WTC11 (cell line): ENCODE results near the gene ADAMTS10. TPM values are rescaled to one million over a fixed set of nuclear protein-coding genes. Genes with fewer than 3 reads are reported as not detected.

Experiments
- ATAC-seq: fragments of 200-7000 bp; cut with Tn5 transposase; 2 replicates; pipeline ENCODE4 v1.10.0; 2021; ENCODE audit warnings: mild to moderate bottlenecking, moderate library complexity
- CTCF ChIA-PET: fragments of 300-600 bp; sonication (Branson Sonifier 250); formaldehyde crosslinking; loops from one replicate; lab custom pipeline; 2021; ENCODE audit warnings: antibody characterized with exemption; lab: Charles Lee
- POLR2A ChIA-PET: fragments of 350-600 bp; sonication (Branson Sonifier 250); formaldehyde crosslinking; loops from one replicate; lab custom pipeline; 2021; ENCODE audit warnings: antibody characterized with exemption; lab: Charles Lee
- DNase-seq: peaks from one replicate; pipeline ENCODE4 v3.0.0; 2021; ENCODE audit warnings: low spot score
- H3K27ac Mint-ChIP-seq: 2 replicates; pipeline ENCODE4 v1.8.0; 2021; ENCODE audit warnings: mixed read lengths
- H3K27me3 Mint-ChIP-seq: 2 replicates; pipeline ENCODE4 v1.8.0; 2021; ENCODE audit warnings: low read depth, mild to moderate bottlenecking, moderate library complexity, mixed read lengths
- H3K36me3 Mint-ChIP-seq: 2 replicates; pipeline ENCODE4 v1.8.0; 2021; ENCODE audit warnings: mixed read lengths
- H3K4me1 Mint-ChIP-seq: 2 replicates; pipeline ENCODE4 v1.8.0; 2022; ENCODE audit warnings: mixed read lengths
- H3K4me3 Mint-ChIP-seq: 2 replicates; pipeline ENCODE4 v1.8.0; 2021; ENCODE audit warnings: mild to moderate bottlenecking, moderate library complexity, mixed read lengths
- H3K9me3 Mint-ChIP-seq: 2 replicates; pipeline ENCODE4 v1.8.0; 2021; ENCODE audit warnings: mixed read lengths
- CBFB ChIP-seq: sonication (generic); formaldehyde crosslinking; IDR thresholded peaks from 2 replicates; pipeline ENCODE4 v1.8.1; 2022; ENCODE audit warnings: mild to moderate bottlenecking, low read depth, missing genetic modification reagents
- FOXJ3 ChIP-seq: sonication (generic); formaldehyde crosslinking; IDR thresholded peaks from 2 replicates; pipeline ENCODE4 v1.9.0; 2021; ENCODE audit warnings: missing genetic modification reagents, mild to moderate bottlenecking, borderline replicate concordance
- FOXP1 ChIP-seq: sonication (generic); formaldehyde crosslinking; IDR thresholded peaks from 2 replicates; pipeline ENCODE4 v1.8.0; 2022; ENCODE audit warnings: missing genetic modification reagents, mild to moderate bottlenecking, moderate library complexity, borderline replicate concordance
- HMGA2 ChIP-seq: fragments of 250-450 bp; sonication (Bioruptor Pico); IDR thresholded peaks from 2 replicates; pipeline ENCODE4 v1.4.0; 2021; ENCODE audit warnings: mild to moderate bottlenecking, moderate library complexity
- JAZF1 ChIP-seq: fragments of 250-450 bp; sonication (Bioruptor Pico); IDR thresholded peaks from 2 replicates; pipeline ENCODE4 v1.9.0; 2021; ENCODE audit warnings: moderate library complexity, mild to moderate bottlenecking, inconsistent platforms
- KAT7 ChIP-seq: sonication (generic); formaldehyde crosslinking; IDR thresholded peaks from 2 replicates; pipeline ENCODE4 v1.8.1; 2023; ENCODE audit warnings: missing genetic modification reagents, mild to moderate bottlenecking, borderline replicate concordance
- PRRX2 ChIP-seq: fragments of 250-450 bp; sonication (Bioruptor Pico); IDR thresholded peaks from 2 replicates; pipeline ENCODE4 v1.8.0; 2021; ENCODE audit warnings: mild to moderate bottlenecking
- ZNF121 ChIP-seq: sonication (generic); formaldehyde crosslinking; IDR thresholded peaks from 2 replicates; pipeline ENCODE4 v1.8.0; 2023; ENCODE audit warnings: missing genetic modification reagents
- ZNF138 ChIP-seq: sonication (generic); formaldehyde crosslinking; conservative IDR thresholded peaks from 2 replicates; pipeline ENCODE4 v1.8.1; 2022; ENCODE audit warnings: mild to moderate bottlenecking, moderate library complexity, missing genetic modification reagents
- total RNA-seq: library from RNA; stranded (reverse); gene quantifications from 3 replicates; pipeline ENCODE4 v1.2.3, GENCODE V29; 2021
- TF ChIP-seq, protein P1 (sequence below): sonication (generic); formaldehyde crosslinking; IDR thresholded peaks from 2 replicates; pipeline ENCODE4 v1.8.0; 2022; ENCODE audit warnings: mild to moderate bottlenecking, missing genetic modification reagents
- TF ChIP-seq, protein P2 (sequence below): sonication (generic); formaldehyde crosslinking; conservative IDR thresholded peaks from 2 replicates; pipeline ENCODE4 v1.8.1; 2023; ENCODE audit warnings: mild to moderate bottlenecking, low read depth, missing genetic modification reagents, moderate library complexity
- TF ChIP-seq, protein P3 (sequence below): sonication (generic); formaldehyde crosslinking; IDR thresholded peaks from 2 replicates; pipeline ENCODE4 v1.8.0; 2022; ENCODE audit warnings: mild to moderate bottlenecking, missing genetic modification reagents
- TF ChIP-seq, protein P4 (sequence below): sonication (generic); formaldehyde crosslinking; IDR thresholded peaks from 2 replicates; pipeline ENCODE4 v1.8.1; 2023; ENCODE audit warnings: mild to moderate bottlenecking, moderate library complexity, missing genetic modification reagents
- TF ChIP-seq, protein P5 (sequence below): fragments of 250-450 bp; sonication (Bioruptor Pico); IDR thresholded peaks from 2 replicates; pipeline ENCODE4 v1.9.0; 2021; ENCODE audit warnings: moderate library complexity, mild to moderate bottlenecking, inconsistent platforms, borderline replicate concordance
- TF ChIP-seq, protein P6 (sequence below): fragments of 250-450 bp; sonication (Bioruptor Pico); IDR thresholded peaks from 2 replicates; pipeline ENCODE4 v1.9.0; 2021; ENCODE audit warnings: mild to moderate bottlenecking, borderline replicate concordance
- TF ChIP-seq, protein P7 (sequence below): fragments of 250-450 bp; sonication (Bioruptor Pico); IDR thresholded peaks from 2 replicates; pipeline ENCODE4 v1.9.0; 2021; ENCODE audit warnings: mild to moderate bottlenecking
- TF ChIP-seq, protein P8 (sequence below): sonication (generic); formaldehyde crosslinking; IDR thresholded peaks from 2 replicates; pipeline ENCODE4 v1.8.1; 2022; ENCODE audit warnings: mild to moderate bottlenecking, moderate library complexity, missing genetic modification reagents
- TF ChIP-seq, protein P9 (sequence below): sonication (generic); formaldehyde crosslinking; IDR thresholded peaks from 2 replicates; pipeline ENCODE4 v1.8.0; 2022; ENCODE audit warnings: mild to moderate bottlenecking, missing genetic modification reagents

Gene ADAMTS10
- total RNA-seq, 1 experiment from 2014 or later, result 16.0 TPM

DNA sequence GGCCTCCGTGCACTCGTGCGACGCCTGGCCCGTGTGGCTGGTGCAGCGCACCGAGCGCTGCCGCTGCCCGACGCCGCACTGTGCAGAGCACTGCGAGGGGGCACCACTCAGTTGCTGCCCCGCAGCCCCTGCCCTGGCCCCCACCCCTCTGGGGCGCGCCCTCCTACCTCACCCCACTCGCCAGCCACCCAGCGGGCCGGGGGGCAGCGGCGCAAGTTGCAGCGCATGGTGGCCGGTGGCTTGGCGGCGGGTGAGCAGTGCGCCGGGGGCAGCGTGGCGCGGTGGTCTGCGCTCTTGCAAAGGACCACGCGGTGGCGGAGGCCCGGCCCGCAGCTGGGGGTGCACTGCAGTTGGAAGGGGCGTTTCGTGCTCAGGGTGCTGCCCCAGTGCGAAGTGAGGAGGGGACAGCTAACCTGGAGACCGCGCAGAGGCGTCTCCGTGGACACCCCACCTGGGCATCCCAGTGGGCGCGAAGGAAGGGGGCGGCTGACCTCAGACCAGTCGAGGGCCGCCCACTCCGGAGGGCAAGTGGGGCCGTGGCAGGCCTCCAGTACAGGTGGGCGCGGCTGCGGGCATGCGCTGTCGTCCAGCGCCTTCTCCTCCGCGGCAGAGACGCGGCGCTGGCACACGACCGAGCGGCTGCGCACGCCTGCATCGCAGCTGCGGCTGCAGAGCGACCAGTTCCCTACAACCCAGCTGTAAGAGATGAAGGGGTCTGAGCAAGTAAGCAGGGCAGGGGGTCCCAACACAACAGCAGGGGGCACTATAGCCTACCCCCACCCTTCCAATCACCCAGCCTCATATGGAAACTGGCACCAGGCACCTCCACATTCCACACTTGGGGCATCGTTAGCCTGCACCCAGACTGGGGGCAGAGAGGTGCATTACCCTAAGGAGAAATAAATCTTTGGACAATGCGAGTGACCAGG lies 25.3 kb downstream of the ADAMTS10 start:
- H3K36me3 Mint-ChIP-seq, result no peaks in the 10 kb centered on the region
- H3K4me3 Mint-ChIP-seq, result no peak overlapping the region
- no peak; the same call in 1 of the 2 replicates for ATAC-seq
- CTCF ChIA-PET, result interaction anchor here (0.5 to 2.9 kb wide), 20 partner anchors 7 to 399 kb away, joined by 3 to 17 read pairs (median 4); partner anchors contain the start of genes MARCHF2, MYO1F and ZNF414
- DNase-seq, result no peak
- H3K27ac Mint-ChIP-seq, result no peak overlapping the region
- POLR2A ChIA-PET, result interaction anchor here (0.7 kb wide), 1 partner anchor 220 kb away, joined by 3 read pairs; no protein-coding TSS in a partner anchor
- H3K4me1 Mint-ChIP-seq, result no peaks in the 10 kb centered on the region
- no peaks in the 10 kb centered on the region for H3K9me3 Mint-ChIP-seq
- peaks cover 21% of the 10 kb centered on the region for H3K27me3 Mint-ChIP-seq
- TF ChIP-seq HMGA2 (CRISPR knock-in tag) (no peak), ZNF138 (CRISPR knock-in tag) (no peak), FOXP1 (no peak), FOXJ3 (CRISPR knock-in tag) (no peak), KAT7 (CRISPR knock-in tag) (no peak), ZNF121 (no peak), JAZF1 (CRISPR knock-in tag) (no peak), CBFB (CRISPR knock-in tag) (no peak), PRRX2 (CRISPR knock-in tag) (no peak)
- TF ChIP-seq, protein P1, sequence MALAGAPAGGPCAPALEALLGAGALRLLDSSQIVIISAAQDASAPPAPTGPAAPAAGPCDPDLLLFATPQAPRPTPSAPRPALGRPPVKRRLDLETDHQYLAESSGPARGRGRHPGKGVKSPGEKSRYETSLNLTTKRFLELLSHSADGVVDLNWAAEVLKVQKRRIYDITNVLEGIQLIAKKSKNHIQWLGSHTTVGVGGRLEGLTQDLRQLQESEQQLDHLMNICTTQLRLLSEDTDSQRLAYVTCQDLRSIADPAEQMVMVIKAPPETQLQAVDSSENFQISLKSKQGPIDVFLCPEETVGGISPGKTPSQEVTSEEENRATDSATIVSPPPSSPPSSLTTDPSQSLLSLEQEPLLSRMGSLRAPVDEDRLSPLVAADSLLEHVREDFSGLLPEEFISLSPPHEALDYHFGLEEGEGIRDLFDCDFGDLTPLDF, result no peak
- TF ChIP-seq, protein P2, sequence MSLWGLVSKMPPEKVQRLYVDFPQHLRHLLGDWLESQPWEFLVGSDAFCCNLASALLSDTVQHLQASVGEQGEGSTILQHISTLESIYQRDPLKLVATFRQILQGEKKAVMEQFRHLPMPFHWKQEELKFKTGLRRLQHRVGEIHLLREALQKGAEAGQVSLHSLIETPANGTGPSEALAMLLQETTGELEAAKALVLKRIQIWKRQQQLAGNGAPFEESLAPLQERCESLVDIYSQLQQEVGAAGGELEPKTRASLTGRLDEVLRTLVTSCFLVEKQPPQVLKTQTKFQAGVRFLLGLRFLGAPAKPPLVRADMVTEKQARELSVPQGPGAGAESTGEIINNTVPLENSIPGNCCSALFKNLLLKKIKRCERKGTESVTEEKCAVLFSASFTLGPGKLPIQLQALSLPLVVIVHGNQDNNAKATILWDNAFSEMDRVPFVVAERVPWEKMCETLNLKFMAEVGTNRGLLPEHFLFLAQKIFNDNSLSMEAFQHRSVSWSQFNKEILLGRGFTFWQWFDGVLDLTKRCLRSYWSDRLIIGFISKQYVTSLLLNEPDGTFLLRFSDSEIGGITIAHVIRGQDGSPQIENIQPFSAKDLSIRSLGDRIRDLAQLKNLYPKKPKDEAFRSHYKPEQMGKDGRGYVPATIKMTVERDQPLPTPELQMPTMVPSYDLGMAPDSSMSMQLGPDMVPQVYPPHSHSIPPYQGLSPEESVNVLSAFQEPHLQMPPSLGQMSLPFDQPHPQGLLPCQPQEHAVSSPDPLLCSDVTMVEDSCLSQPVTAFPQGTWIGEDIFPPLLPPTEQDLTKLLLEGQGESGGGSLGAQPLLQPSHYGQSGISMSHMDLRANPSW, result no peak
- TF ChIP-seq, protein P3, sequence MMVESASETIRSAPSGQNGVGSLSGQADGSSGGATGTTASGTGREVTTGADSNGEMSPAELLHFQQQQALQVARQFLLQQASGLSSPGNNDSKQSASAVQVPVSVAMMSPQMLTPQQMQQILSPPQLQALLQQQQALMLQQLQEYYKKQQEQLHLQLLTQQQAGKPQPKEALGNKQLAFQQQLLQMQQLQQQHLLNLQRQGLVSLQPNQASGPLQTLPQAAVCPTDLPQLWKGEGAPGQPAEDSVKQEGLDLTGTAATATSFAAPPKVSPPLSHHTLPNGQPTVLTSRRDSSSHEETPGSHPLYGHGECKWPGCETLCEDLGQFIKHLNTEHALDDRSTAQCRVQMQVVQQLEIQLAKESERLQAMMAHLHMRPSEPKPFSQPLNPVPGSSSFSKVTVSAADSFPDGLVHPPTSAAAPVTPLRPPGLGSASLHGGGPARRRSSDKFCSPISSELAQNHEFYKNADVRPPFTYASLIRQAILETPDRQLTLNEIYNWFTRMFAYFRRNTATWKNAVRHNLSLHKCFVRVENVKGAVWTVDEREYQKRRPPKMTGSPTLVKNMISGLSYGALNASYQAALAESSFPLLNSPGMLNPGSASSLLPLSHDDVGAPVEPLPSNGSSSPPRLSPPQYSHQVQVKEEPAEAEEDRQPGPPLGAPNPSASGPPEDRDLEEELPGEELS (CRISPR knock-in tag), result no peak
- TF ChIP-seq, protein P4, sequence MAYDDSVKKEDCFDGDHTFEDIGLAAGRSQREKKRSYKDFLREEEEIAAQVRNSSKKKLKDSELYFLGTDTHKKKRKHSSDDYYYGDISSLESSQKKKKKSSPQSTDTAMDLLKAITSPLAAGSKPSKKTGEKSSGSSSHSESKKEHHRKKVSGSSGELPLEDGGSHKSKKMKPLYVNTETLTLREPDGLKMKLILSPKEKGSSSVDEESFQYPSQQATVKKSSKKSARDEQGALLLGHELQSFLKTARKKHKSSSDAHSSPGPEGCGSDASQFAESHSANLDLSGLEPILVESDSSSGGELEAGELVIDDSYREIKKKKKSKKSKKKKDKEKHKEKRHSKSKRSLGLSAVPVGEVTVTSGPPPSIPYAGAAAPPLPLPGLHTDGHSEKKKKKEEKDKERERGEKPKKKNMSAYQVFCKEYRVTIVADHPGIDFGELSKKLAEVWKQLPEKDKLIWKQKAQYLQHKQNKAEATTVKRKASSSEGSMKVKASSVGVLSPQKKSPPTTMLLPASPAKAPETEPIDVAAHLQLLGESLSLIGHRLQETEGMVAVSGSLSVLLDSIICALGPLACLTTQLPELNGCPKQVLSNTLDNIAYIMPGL, result no peak
- TF ChIP-seq, protein P5, sequence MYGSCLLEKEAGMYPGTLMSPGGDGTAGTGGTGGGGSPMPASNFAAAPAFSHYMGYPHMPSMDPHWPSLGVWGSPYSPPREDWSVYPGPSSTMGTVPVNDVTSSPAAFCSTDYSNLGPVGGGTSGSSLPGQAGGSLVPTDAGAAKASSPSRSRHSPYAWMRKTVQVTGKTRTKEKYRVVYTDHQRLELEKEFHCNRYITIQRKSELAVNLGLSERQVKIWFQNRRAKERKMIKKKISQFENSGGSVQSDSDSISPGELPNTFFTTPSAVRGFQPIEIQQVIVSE, result no peak
- TF ChIP-seq, protein P6, sequence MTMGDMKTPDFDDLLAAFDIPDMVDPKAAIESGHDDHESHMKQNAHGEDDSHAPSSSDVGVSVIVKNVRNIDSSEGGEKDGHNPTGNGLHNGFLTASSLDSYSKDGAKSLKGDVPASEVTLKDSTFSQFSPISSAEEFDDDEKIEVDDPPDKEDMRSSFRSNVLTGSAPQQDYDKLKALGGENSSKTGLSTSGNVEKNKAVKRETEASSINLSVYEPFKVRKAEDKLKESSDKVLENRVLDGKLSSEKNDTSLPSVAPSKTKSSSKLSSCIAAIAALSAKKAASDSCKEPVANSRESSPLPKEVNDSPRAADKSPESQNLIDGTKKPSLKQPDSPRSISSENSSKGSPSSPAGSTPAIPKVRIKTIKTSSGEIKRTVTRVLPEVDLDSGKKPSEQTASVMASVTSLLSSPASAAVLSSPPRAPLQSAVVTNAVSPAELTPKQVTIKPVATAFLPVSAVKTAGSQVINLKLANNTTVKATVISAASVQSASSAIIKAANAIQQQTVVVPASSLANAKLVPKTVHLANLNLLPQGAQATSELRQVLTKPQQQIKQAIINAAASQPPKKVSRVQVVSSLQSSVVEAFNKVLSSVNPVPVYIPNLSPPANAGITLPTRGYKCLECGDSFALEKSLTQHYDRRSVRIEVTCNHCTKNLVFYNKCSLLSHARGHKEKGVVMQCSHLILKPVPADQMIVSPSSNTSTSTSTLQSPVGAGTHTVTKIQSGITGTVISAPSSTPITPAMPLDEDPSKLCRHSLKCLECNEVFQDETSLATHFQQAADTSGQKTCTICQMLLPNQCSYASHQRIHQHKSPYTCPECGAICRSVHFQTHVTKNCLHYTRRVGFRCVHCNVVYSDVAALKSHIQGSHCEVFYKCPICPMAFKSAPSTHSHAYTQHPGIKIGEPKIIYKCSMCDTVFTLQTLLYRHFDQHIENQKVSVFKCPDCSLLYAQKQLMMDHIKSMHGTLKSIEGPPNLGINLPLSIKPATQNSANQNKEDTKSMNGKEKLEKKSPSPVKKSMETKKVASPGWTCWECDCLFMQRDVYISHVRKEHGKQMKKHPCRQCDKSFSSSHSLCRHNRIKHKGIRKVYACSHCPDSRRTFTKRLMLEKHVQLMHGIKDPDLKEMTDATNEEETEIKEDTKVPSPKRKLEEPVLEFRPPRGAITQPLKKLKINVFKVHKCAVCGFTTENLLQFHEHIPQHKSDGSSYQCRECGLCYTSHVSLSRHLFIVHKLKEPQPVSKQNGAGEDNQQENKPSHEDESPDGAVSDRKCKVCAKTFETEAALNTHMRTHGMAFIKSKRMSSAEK (CRISPR knock-in tag), result no peak
- TF ChIP-seq, protein P7, sequence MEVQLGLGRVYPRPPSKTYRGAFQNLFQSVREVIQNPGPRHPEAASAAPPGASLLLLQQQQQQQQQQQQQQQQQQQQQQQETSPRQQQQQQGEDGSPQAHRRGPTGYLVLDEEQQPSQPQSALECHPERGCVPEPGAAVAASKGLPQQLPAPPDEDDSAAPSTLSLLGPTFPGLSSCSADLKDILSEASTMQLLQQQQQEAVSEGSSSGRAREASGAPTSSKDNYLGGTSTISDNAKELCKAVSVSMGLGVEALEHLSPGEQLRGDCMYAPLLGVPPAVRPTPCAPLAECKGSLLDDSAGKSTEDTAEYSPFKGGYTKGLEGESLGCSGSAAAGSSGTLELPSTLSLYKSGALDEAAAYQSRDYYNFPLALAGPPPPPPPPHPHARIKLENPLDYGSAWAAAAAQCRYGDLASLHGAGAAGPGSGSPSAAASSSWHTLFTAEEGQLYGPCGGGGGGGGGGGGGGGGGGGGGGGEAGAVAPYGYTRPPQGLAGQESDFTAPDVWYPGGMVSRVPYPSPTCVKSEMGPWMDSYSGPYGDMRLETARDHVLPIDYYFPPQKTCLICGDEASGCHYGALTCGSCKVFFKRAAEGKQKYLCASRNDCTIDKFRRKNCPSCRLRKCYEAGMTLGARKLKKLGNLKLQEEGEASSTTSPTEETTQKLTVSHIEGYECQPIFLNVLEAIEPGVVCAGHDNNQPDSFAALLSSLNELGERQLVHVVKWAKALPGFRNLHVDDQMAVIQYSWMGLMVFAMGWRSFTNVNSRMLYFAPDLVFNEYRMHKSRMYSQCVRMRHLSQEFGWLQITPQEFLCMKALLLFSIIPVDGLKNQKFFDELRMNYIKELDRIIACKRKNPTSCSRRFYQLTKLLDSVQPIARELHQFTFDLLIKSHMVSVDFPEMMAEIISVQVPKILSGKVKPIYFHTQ, result no peak
- TF ChIP-seq, protein P8, sequence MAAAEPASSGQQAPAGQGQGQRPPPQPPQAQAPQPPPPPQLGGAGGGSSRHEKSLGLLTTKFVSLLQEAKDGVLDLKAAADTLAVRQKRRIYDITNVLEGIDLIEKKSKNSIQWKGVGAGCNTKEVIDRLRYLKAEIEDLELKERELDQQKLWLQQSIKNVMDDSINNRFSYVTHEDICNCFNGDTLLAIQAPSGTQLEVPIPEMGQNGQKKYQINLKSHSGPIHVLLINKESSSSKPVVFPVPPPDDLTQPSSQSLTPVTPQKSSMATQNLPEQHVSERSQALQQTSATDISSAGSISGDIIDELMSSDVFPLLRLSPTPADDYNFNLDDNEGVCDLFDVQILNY (CRISPR knock-in tag), result no peak
- TF ChIP-seq, protein P9, sequence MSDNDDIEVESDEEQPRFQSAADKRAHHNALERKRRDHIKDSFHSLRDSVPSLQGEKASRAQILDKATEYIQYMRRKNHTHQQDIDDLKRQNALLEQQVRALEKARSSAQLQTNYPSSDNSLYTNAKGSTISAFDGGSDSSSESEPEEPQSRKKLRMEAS (CRISPR knock-in tag), result no peak
